Measurements from ENCODE around the gene AMDHD1.

Gene AMDHD1

GRCh38 chr12:95997911-95998510 is 54.9 kb downstream of the AMDHD1 start:
- Histone ChIP-seq H3K9me3 (ENCODE audit: insufficient read depth, low read depth, low read length) (no peaks in the 10 kb centered on the region), H3K27ac (ENCODE audit: low read depth, low read length) (no peak overlapping the region), H3K36me3 (ENCODE audit: insufficient read depth, low read length) (peaks cover 20% of the 10 kb centered on the region), H3K4me1 (ENCODE audit: insufficient read depth, low read length) (no peaks in the 10 kb centered on the region), H3K27me3 (ENCODE audit: insufficient read depth, low read length) (no peaks in the 10 kb centered on the region), H3K4me3 (ENCODE audit: low read length) (no peak overlapping the region), H3K9ac (ENCODE audit: low read depth, low read length) (no peak overlapping the region)
- WGBS: 87% methylated on average over 5 of the region's 5 CpGs

GRCh38 chr12:95998611-95999286 is 55.6 kb downstream of the AMDHD1 start:
- Histone ChIP-seq H3K4me3 (ENCODE audit: low read length) (no peak overlapping the region), H3K27me3 (ENCODE audit: insufficient read depth, low read length) (no peaks in the 10 kb centered on the region), H3K27ac (ENCODE audit: low read depth, low read length) (no peak overlapping the region), H3K36me3 (ENCODE audit: insufficient read depth, low read length) (peaks cover 27% of the 10 kb centered on the region), H3K4me1 (ENCODE audit: insufficient read depth, low read length) (no peaks in the 10 kb centered on the region), H3K9me3 (ENCODE audit: insufficient read depth, low read depth, low read length) (no peaks in the 10 kb centered on the region), H3K9ac (ENCODE audit: low read depth, low read length) (no peak overlapping the region)
- WGBS: 48% methylated on average over 7 of the region's 7 CpGs

- Histone ChIP-seq H3K9ac (ENCODE audit: low read depth, low read length) (no peak overlapping the region), H3K27me3 (ENCODE audit: insufficient read depth, low read length) (no peaks in the 10 kb centered on the region), H3K27ac (ENCODE audit: low read depth, low read length) (no peak overlapping the region), H3K4me3 (ENCODE audit: low read length) (no peak overlapping the region), H3K36me3 (ENCODE audit: insufficient read depth, low read length) (peaks cover 35% of the 10 kb centered on the region), H3K9me3 (ENCODE audit: insufficient read depth, low read depth, low read length) (no peaks in the 10 kb centered on the region), H3K4me1 (ENCODE audit: insufficient read depth, low read length) (no peaks in the 10 kb centered on the region)
- WGBS: 85% methylated on average over 5 of the region's 5 CpGs
These were observed 56.4 kb downstream of the AMDHD1 start for GRCh38 chr12:95999484-95999883.

- Histone ChIP-seq H3K4me1 (ENCODE audit: insufficient read depth, low read length) (no peaks in the 10 kb centered on the region), H3K27ac (ENCODE audit: low read depth, low read length) (no peak overlapping the region), H3K9me3 (ENCODE audit: insufficient read depth, low read depth, low read length) (no peaks in the 10 kb centered on the region), H3K27me3 (ENCODE audit: insufficient read depth, low read length) (no peaks in the 10 kb centered on the region), H3K36me3 (ENCODE audit: insufficient read depth, low read length) (peaks cover 48% of the 10 kb centered on the region), H3K9ac (ENCODE audit: low read depth, low read length) (no peak overlapping the region), H3K4me3 (ENCODE audit: low read length) (no peak overlapping the region)
- WGBS: 93% methylated on average over 5 of the region's 5 CpGs
These were observed 57.7 kb downstream of the AMDHD1 start for GRCh38 chr12:96000858-96001257.

GRCh38 chr12:96006727-96007126 is 63.6 kb downstream of the AMDHD1 start:
- Histone ChIP-seq H3K9me3 (ENCODE audit: insufficient read depth, low read depth, low read length) (no peaks in the 10 kb centered on the region), H3K27ac (ENCODE audit: low read depth, low read length) (no peak overlapping the region), H3K4me3 (ENCODE audit: low read length) (no peak overlapping the region), H3K9ac (ENCODE audit: low read depth, low read length) (no peak overlapping the region), H3K27me3 (ENCODE audit: insufficient read depth, low read length) (no peaks in the 10 kb centered on the region), H3K36me3 (ENCODE audit: insufficient read depth, low read length) (peaks cover 98% of the 10 kb centered on the region), H3K4me1 (ENCODE audit: insufficient read depth, low read length) (no peaks in the 10 kb centered on the region)
- no CpG with 5 or more reads among the region's 1 CpG for WGBS

- 83% methylated on average over 1 of the region's 1 CpG for WGBS
- Histone ChIP-seq H3K9me3 (ENCODE audit: insufficient read depth, low read depth, low read length) (no peaks in the 10 kb centered on the region), H3K4me3 (ENCODE audit: low read length) (no peak overlapping the region), H3K4me1 (ENCODE audit: insufficient read depth, low read length) (no peaks in the 10 kb centered on the region), H3K27me3 (ENCODE audit: insufficient read depth, low read length) (no peaks in the 10 kb centered on the region), H3K9ac (ENCODE audit: low read depth, low read length) (no peak overlapping the region), H3K27ac (ENCODE audit: low read depth, low read length) (no peak overlapping the region), H3K36me3 (ENCODE audit: insufficient read depth, low read length) (peaks cover 100% of the 10 kb centered on the region)
These were observed 64.6 kb downstream of the AMDHD1 start for GRCh38 chr12:96007729-96008128.

- Histone ChIP-seq H3K36me3 (ENCODE audit: insufficient read depth, low read length) (peaks cover 93% of the 10 kb centered on the region), H3K4me3 (ENCODE audit: low read length) (no peak overlapping the region), H3K9me3 (ENCODE audit: insufficient read depth, low read depth, low read length) (no peaks in the 10 kb centered on the region), H3K4me1 (ENCODE audit: insufficient read depth, low read length) (no peaks in the 10 kb centered on the region), H3K27ac (ENCODE audit: low read depth, low read length) (no peak overlapping the region), H3K27me3 (ENCODE audit: insufficient read depth, low read length) (no peaks in the 10 kb centered on the region), H3K9ac (ENCODE audit: low read depth, low read length) (no peak overlapping the region)
- 92% methylated on average over 3 of the region's 3 CpGs for WGBS
These were observed 71.9 kb downstream of the AMDHD1 start for GRCh38 chr12:96014943-96015599.

- H3K9me3 ChIP-seq (ENCODE audit: insufficient read depth, low read depth, low read length): no peaks in the 10 kb centered on the region
- no peak overlapping the region for H3K27ac ChIP-seq (ENCODE audit: low read depth, low read length)
- WGBS: 88% methylated on average over 5 of the region's 5 CpGs
- H3K9ac ChIP-seq (ENCODE audit: low read depth, low read length): no peak overlapping the region
- H3K27me3 ChIP-seq (ENCODE audit: insufficient read depth, low read length): no peaks in the 10 kb centered on the region
- peaks cover 93% of the 10 kb centered on the region for H3K36me3 ChIP-seq (ENCODE audit: insufficient read depth, low read length)
- no peak overlapping the region for H3K4me3 ChIP-seq (ENCODE audit: low read length)
- H3K4me1 ChIP-seq (ENCODE audit: insufficient read depth, low read length): no peaks in the 10 kb centered on the region
These were observed 72.5 kb downstream of the AMDHD1 start for GRCh38 chr12:96015672-96016071.

All from HUES64 (cell line).